ENCODE data around the gene TBC1D13.
A peak's percentile ranks its signal among the peaks of the same experiment; 100 is the strongest.

Gene TBC1D13

GRCh38 chr9:128819716-128820664 is 32.9 kb downstream of the TBC1D13 start:
- DNase-seq: no peak

GRCh38 chr9:128820665-128821583 is 33.9 kb downstream of the TBC1D13 start:
- no peak for DNase-seq

GRCh38 chr9:128821584-128822406 is 34.7 kb downstream of the TBC1D13 start:
- DNase-seq: no peak

GRCh38 chr9:128822407-128823042 is 35.5 kb downstream of the TBC1D13 start:
- DNase-seq: no peak

GRCh38 chr9:128823362-128823902 is 36.4 kb downstream of the TBC1D13 start:
- DNase-seq: no peak

- DNase-seq: no peak
These were observed 36.9 kb downstream of the TBC1D13 start for GRCh38 chr9:128823903-128824406.

GRCh38 chr9:128824911-128825310 is 37.9 kb downstream of the TBC1D13 start:
- no peak for DNase-seq

- no peak for DNase-seq
These were observed 39.1 kb downstream of the TBC1D13 start for GRCh38 chr9:128825923-128826700.

GRCh38 chr9:128828267-128828666 is 41.2 kb downstream of the TBC1D13 start:
- no peak for DNase-seq

- DNase-seq: no peak
These were observed 41.8 kb downstream of the TBC1D13 start for GRCh38 chr9:128828719-128829452.

GRCh38 chr9:128829477-128830251 is 42.6 kb downstream of the TBC1D13 start, which contains the start of gene SPOUT1:
SPOUT1 (minus strand) TSS chr9:128829794; CDS start chr9:128829780, 14 bp downstream.
- DNase-seq: peak; percentile 93

GRCh38 chr9:128833696-128834095 is 46.6 kb downstream of the TBC1D13 start:
- no peak for DNase-seq

GRCh38 chr9:128835246-128836210 is 48.5 kb downstream of the TBC1D13 start:
- DNase-seq: no peak

- no peak for DNase-seq
These were observed 49.6 kb downstream of the TBC1D13 start for GRCh38 chr9:128836509-128837145.

- DNase-seq: no peak
These were observed 51.3 kb downstream of the TBC1D13 start for GRCh38 chr9:128838338-128838737.

- no peak for DNase-seq
These were observed 53.5 kb downstream of the TBC1D13 start for GRCh38 chr9:128840524-128840923.
